Measurements from ENCODE around the gene FSHR.

DNA sequence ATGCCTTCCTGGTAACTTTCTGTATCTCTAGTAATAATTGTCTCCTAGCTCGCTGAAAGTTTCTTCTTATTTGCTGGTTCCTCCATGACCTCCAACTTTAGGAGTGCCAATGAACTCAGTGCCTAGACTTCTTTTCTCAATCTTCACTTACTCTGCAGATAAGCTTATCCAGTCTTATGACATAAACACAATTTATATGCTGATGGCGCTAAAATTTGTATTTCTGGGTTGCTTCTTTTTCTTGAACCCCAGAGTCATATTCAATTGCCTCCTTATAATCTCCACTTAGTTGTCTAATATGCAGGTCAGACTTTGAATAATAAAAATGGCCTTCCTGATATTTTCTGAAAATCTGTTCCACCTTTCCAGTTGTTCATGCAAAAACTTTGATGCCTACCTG is 182.5 kb downstream of the FSHR start:
- TF ChIP-seq, protein P1, sequence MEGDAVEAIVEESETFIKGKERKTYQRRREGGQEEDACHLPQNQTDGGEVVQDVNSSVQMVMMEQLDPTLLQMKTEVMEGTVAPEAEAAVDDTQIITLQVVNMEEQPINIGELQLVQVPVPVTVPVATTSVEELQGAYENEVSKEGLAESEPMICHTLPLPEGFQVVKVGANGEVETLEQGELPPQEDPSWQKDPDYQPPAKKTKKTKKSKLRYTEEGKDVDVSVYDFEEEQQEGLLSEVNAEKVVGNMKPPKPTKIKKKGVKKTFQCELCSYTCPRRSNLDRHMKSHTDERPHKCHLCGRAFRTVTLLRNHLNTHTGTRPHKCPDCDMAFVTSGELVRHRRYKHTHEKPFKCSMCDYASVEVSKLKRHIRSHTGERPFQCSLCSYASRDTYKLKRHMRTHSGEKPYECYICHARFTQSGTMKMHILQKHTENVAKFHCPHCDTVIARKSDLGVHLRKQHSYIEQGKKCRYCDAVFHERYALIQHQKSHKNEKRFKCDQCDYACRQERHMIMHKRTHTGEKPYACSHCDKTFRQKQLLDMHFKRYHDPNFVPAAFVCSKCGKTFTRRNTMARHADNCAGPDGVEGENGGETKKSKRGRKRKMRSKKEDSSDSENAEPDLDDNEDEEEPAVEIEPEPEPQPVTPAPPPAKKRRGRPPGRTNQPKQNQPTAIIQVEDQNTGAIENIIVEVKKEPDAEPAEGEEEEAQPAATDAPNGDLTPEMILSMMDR (IDR thresholded peaks at IDR 0.05; ENCODE audit: low read length): no peak
- TF ChIP-seq EZH2 (IDR thresholded peaks at IDR 0.05; ENCODE audit: borderline replicate concordance, low read length): no peak
